Osteoblast (primary cell): Measurements from ENCODE around the gene CIB1. TPM values are rescaled to one million over a fixed set of nuclear protein-coding genes. Genes with fewer than 3 reads are reported as not detected.

Source experiments
- DNase-seq: peaks from one replicate; pipeline ENCODE4 v3.0.0; 2011; ENCODE audit warnings: low spot score, mixed read lengths; ENCODE audit not compliant: insufficient read length; ENCODE audit errors: missing footprints
- H2AFZ ChIP-seq: 2 replicates; pipeline ENCODE4 v1.6.0; 2011; ENCODE audit warnings: mild to moderate bottlenecking, low read length
- H3K27ac ChIP-seq: 2 replicates; pipeline ENCODE4 v1.5.1; 2011; ENCODE audit warnings: mild to moderate bottlenecking, low read depth, low read length, moderate library complexity
- H3K27me3 ChIP-seq: 2 replicates; pipeline ENCODE4 v1.6.0; 2012; ENCODE audit warnings: mild to moderate bottlenecking, control low read depth, inconsistent platforms, low read length, moderate library complexity; ENCODE audit not compliant: insufficient read depth
- H3K36me3 ChIP-seq: 2 replicates; pipeline ENCODE4 v1.5.1; 2011; ENCODE audit warnings: mild to moderate bottlenecking, low read length, control low read depth, moderate library complexity; ENCODE audit not compliant: insufficient read depth
- H3K4me1 ChIP-seq: 2 replicates; pipeline ENCODE4 v1.5.1; 2011; ENCODE audit warnings: mild to moderate bottlenecking, low read length, control low read depth, moderate library complexity; ENCODE audit not compliant: insufficient read depth
- H3K4me2 ChIP-seq: 2 replicates; pipeline ENCODE4 v1.6.0; 2011; ENCODE audit warnings: mild to moderate bottlenecking, low read length; ENCODE audit not compliant: insufficient read depth
- H3K4me3 ChIP-seq: fragments of 200-600 bp; sonication (generic); 3 replicates; pipeline ENCODE4 v1.5.1; 2012; ENCODE audit warnings: mild to moderate bottlenecking, low read length, inconsistent platforms; ENCODE audit not compliant: insufficient read depth
- H3K79me2 ChIP-seq: 2 replicates; pipeline ENCODE4 v1.6.0; 2012; ENCODE audit warnings: mild to moderate bottlenecking, low read length, control low read depth, inconsistent platforms; ENCODE audit not compliant: insufficient read depth
- H3K9me3 ChIP-seq: 2 replicates; pipeline ENCODE4 v1.5.1; 2011; ENCODE audit warnings: low read depth, low read length, control low read depth
- H4K20me1 ChIP-seq: 2 replicates; pipeline ENCODE4 v1.6.0; 2012; ENCODE audit warnings: mild to moderate bottlenecking, low read length, control low read depth; ENCODE audit not compliant: insufficient read depth
- total RNA-seq: library from RNA; depleted of rRNA; stranded (reverse); fragments of >200 nt; gene quantifications from 2 replicates; pipeline ENCODE4 v1.2.3, GENCODE V29; 2012
- TF ChIP-seq, protein P1 (sequence below): IDR thresholded peaks from 2 replicates; pipeline ENCODE4 v1.5.1; 2011; ENCODE audit warnings: mild to moderate bottlenecking, low read depth, low read length, moderate library complexity; ENCODE audit errors: extremely low read depth

CIB1 gene
- total RNA-seq, 1 donor = 21.4 TPM

- Histone ChIP-seq H3K79me2 (peaks cover 12% of the 10 kb centered on the region), H3K36me3 (no peaks in the 10 kb centered on the region), H3K4me2 (no peak overlapping the region), H3K27ac (no peak overlapping the region), H3K9me3 (no peaks in the 10 kb centered on the region), H2AFZ (no peak overlapping the region), H3K4me1 (peaks cover 24% of the 10 kb centered on the region), H3K4me3 (no peak overlapping the region), H4K20me1 (peaks cover 8% of the 10 kb centered on the region), H3K27me3 (no peaks in the 10 kb centered on the region)
- TF ChIP-seq, protein P1, sequence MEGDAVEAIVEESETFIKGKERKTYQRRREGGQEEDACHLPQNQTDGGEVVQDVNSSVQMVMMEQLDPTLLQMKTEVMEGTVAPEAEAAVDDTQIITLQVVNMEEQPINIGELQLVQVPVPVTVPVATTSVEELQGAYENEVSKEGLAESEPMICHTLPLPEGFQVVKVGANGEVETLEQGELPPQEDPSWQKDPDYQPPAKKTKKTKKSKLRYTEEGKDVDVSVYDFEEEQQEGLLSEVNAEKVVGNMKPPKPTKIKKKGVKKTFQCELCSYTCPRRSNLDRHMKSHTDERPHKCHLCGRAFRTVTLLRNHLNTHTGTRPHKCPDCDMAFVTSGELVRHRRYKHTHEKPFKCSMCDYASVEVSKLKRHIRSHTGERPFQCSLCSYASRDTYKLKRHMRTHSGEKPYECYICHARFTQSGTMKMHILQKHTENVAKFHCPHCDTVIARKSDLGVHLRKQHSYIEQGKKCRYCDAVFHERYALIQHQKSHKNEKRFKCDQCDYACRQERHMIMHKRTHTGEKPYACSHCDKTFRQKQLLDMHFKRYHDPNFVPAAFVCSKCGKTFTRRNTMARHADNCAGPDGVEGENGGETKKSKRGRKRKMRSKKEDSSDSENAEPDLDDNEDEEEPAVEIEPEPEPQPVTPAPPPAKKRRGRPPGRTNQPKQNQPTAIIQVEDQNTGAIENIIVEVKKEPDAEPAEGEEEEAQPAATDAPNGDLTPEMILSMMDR = no peak
- no peak for DNase-seq
Measured at GRCh38 chr15:90205050-90205848, 28.5 kb downstream of the CIB1 start.

- H4K20me1 ChIP-seq = peaks cover 8% of the 10 kb centered on the region
- H2AFZ ChIP-seq = no peak overlapping the region
- H3K4me3 ChIP-seq = no peak overlapping the region
- H3K9me3 ChIP-seq = no peaks in the 10 kb centered on the region
- H3K4me1 ChIP-seq = peaks cover 24% of the 10 kb centered on the region
- no peak overlapping the region for H3K27ac ChIP-seq
- no peaks in the 10 kb centered on the region for H3K27me3 ChIP-seq
- TF ChIP-seq, protein P1 = no peak
- peak; percentile 85 for DNase-seq
- peaks cover 12% of the 10 kb centered on the region for H3K79me2 ChIP-seq
- no peak overlapping the region for H3K4me2 ChIP-seq
- H3K36me3 ChIP-seq = no peaks in the 10 kb centered on the region
Measured at GRCh38 chr15:90203922-90204321, 29.8 kb downstream of the CIB1 start.

DNA sequence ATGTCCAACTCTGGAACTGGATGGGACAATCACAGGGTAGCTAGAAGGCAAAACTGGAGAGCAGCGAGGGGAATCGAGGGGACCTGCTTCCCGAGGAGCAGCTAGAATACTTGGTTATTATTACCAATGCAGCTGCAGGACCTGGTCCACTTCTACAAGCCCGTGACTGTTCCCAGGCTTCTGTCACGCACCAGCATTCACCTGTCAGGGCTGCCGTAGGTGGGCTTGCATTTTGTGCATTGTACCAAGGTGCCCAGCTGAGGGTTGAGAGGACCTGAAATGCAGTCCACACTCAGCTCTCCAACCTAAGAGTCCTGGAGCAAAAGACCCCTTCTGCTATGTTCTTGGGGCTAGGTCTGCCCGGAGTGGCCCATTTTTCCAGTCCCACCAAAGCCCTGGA, 30.3 kb downstream of the CIB1 start:
- Histone ChIP-seq H2AFZ (no peak overlapping the region), H3K36me3 (no peaks in the 10 kb centered on the region), H3K4me2 (no peak overlapping the region), H3K27ac (no peak overlapping the region), H3K79me2 (peaks cover 12% of the 10 kb centered on the region), H3K4me3 (no peak overlapping the region), H4K20me1 (peaks cover 8% of the 10 kb centered on the region), H3K9me3 (no peaks in the 10 kb centered on the region), H3K4me1 (peaks cover 24% of the 10 kb centered on the region), H3K27me3 (no peaks in the 10 kb centered on the region)
- TF ChIP-seq, protein P1 = no peak
- DNase-seq = no peak

DNA sequence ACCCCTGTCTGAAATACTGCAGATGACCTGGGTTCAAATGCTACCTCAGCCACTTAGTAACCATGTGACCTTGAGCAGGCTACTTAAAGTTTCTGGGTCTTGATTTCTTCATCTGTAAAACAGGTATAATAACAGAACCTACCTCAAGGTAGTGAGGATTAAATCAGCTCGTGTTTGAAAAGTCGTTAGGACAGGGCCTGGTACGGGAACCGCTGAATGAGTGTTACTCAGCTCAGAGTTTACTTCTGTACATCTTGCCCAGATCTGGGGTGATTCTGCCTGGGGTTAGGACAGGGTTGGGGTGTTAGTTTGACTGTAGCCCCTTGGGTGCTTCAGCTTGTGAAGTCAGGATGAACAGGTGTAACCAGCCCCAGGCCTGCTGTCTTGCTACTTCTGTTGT, 30.8 kb downstream of the CIB1 start:
- no peak overlapping the region for H3K4me3 ChIP-seq
- no peak overlapping the region for H2AFZ ChIP-seq
- H3K36me3 ChIP-seq = no peaks in the 10 kb centered on the region
- TF ChIP-seq, protein P1 = no peak
- H3K4me2 ChIP-seq = peak overlapping the region; percentile 90
- H3K9me3 ChIP-seq = no peaks in the 10 kb centered on the region
- H3K4me1 ChIP-seq = peaks cover 24% of the 10 kb centered on the region
- peaks cover 12% of the 10 kb centered on the region for H3K79me2 ChIP-seq
- peaks cover 8% of the 10 kb centered on the region for H4K20me1 ChIP-seq
- DNase-seq = peak; percentile 69
- H3K27me3 ChIP-seq = no peaks in the 10 kb centered on the region
- H3K27ac ChIP-seq = no peak overlapping the region
